ENCODE measurements around the gene RBP2. TPM values are rescaled to one million over a fixed set of nuclear protein-coding genes. Genes with fewer than 3 reads are reported as not detected.

RBP2 gene
- total and polyA plus RNA-seq, 9 of the 15 experiments (the other 6 are each of a cell fraction or from before 2014, with no cell fraction given) = not detected

- no peak for TF ChIP-seq ZNF121 (CRISPR knock-in tag; conservative IDR thresholded peaks at IDR 0.05)
- no peak for TF ChIP-seq GTF2A2 (tag; IDR thresholded peaks at IDR 0.05)
- TF ChIP-seq CGGBP1 (CRISPR knock-in tag; IDR thresholded peaks at IDR 0.05) = no peak
- TF ChIP-seq ZNF165 (CRISPR knock-in tag; IDR thresholded peaks at IDR 0.05; ENCODE audit: borderline replicate concordance) = no peak
- no peak for TF ChIP-seq HIVEP1 (CRISPR knock-in tag; IDR thresholded peaks at IDR 0.05)
- TF ChIP-seq CHD1 (IDR thresholded peaks at IDR 0.05; ENCODE audit: low read length) = no peak
- TF ChIP-seq SMAD1 (IDR thresholded peaks at IDR 0.05; ENCODE audit: low read depth, low read length, partially characterized antibody) = no peak
Measured at GRCh38 chr3:139524841-139525636, 48.7 kb upstream of the RBP2 start (continued).

GRCh38 chr3:139523718-139524117, 47.4 kb upstream of the RBP2 start:
- Histone ChIP-seq H3K27me3 (ENCODE audit: control insufficient read depth in 2 of 2, insufficient read depth in 2 of 2, low read length in 2 of 2) (peaks cover 2 to 9% of the 10 kb centered on the region in 2 experiments; a peak in 3 of 5 replicates), H2AFZ (ENCODE audit: low read depth, low read length) (no peak overlapping the region), H3K79me2 (ENCODE audit: control insufficient read depth, insufficient read depth, low read length) (no peaks in the 10 kb centered on the region), H3K4me3 (no peak overlapping the region), H3K9me1 (ENCODE audit: control insufficient read depth, insufficient read depth, low read length) (no peaks in the 10 kb centered on the region), H3K27ac (ENCODE audit: extremely low read depth, low read depth, low read length) (no peak overlapping the region), H3K9ac (ENCODE audit: insufficient read depth in 1 of 2, low read depth in 2 of 2, low read length in 2 of 2) (no peak overlapping the region), H4K20me1 (replicated peaks; ENCODE audit: control insufficient read depth, insufficient read depth, low read length) (no peaks in the 10 kb centered on the region), H3K4me2 (ENCODE audit: insufficient read depth, low read length) (no peak overlapping the region), H3K9me3 (replicated peaks; ENCODE audit: control insufficient read depth, insufficient read depth, low read depth, low read length) (no peaks in the 10 kb centered on the region; the same call in 1 of the 2 replicates), H3K36me3 (ENCODE audit: control insufficient read depth, insufficient read depth, low read length) (no peaks in the 10 kb centered on the region), H3K4me1 (replicated peaks in 1 of 2; ENCODE audit: control insufficient read depth in 2 of 2, insufficient read depth in 2 of 2, low read length in 2 of 2) (peaks cover 3% of the 10 kb centered on the region in 2 experiments; a peak in 3 of 5 replicates)
- no TSS peak for BruUV-seq (replicated peaks)
- DNase-seq (ENCODE audit: extremely low read depth in 1 of 4, low spot score in 3 of 4) (no peak), FAIRE-seq (no peak), ATAC-seq (no peak)
- 0% methylated on average over 1 of the region's 1 CpG for WGBS (ENCODE audit: insufficient coverage, low coverage, missing lambda C conversion rate)
- POLR2A ChIA-PET = interaction anchor here (0.9 to 1.2 kb wide), 2 partner anchors 59 to 577 kb away, joined by 3 to 4 read pairs; partner anchors contain the start of genes FOXL2 and FOXL2NB
- CTCF ChIA-PET (ENCODE audit: low intra/inter-chr PET ratio) = no interaction called here
- in situ Hi-C loops (cut with MboI) (no loop called here), intact Hi-C loops (cut with micrococcal nuclease) (loop anchor here (5.0 kb wide), 1 partner anchor 154 kb away; the partner anchor contains the start of gene NMNAT3)
- no peak for TF ChIP-seq CBFA2T3 (IDR thresholded peaks at IDR 0.05)
- TF ChIP-seq CEBPZ (IDR thresholded peaks at IDR 0.05; ENCODE audit: borderline replicate concordance, low read depth, low read length) = no peak
- TF ChIP-seq ZBTB8A (IDR thresholded peaks at IDR 0.05; ENCODE audit: partially characterized antibody) = no peak
- no peak for TF ChIP-seq SMARCB1 (IDR thresholded peaks at IDR 0.05; ENCODE audit: insufficient read length, low read depth)
- TF ChIP-seq ZNF512 (tag; IDR thresholded peaks at IDR 0.05) = no peak
- TF ChIP-seq CBFA2T2 (conservative IDR thresholded peaks at IDR 0.05) = no peak

Measured in K562 (cell line).